Lower leg skin (tissue), 4 donors: ENCODE results near the gene MYDGF. TPM values are rescaled to one million over a fixed set of nuclear protein-coding genes. Genes with fewer than 3 reads are reported as not detected.

ENCODE experiments used
- DNase-seq, 2 donors: peaks; one replicate each; pipeline ENCODE4 v3.0.0-alpha.2; 2019; ENCODE audit warnings: low spot score in 2 of 2
- H3K4me3 ChIP-seq: fragments of 200-600 bp; sonication (generic); 2 replicates; pipeline ENCODE4 v1.5.1; 2017; ENCODE audit warnings: mild to moderate bottlenecking, low read depth; ENCODE audit not compliant: poor library complexity, severe bottlenecking
- POLR2A ChIP-seq, 2 donors: fragments of 450-650 bp; IDR thresholded peaks; one replicate each; pipeline ENCODE4 v1.6.1; 2016 to 2017; ENCODE audit warnings: antibody characterized with exemption in 2 of 2, mild to moderate bottlenecking in 1 of 2, moderate library complexity in 1 of 2
- WGBS, 2 donors: methylation state at CpG; one replicate each; pipeline ENCODE4 v1.1.5; 2018; 5-methylcytosine and 5-hydroxymethylcytosine counted together
- intact Hi-C: fragments of 100-400 bp; cut with DNase I; formaldehyde crosslinking; loops from one replicate; pipeline ENCODE4 v1.15.0; 2023; ENCODE audit warnings: low total_unique reads
- total RNA-seq, 4 donors: library from RNA; depleted of rRNA; stranded (reverse); fragments of >200 nt; gene quantifications; one replicate each; pipeline ENCODE4 v1.1.0, GENCODE V29; 2016
- TF ChIP-seq, protein P1 (sequence below), 3 donors: fragments of 450-650 bp; IDR thresholded peaks; one replicate each; pipeline ENCODE4 v1.5.1; 2016; ENCODE audit warnings: antibody characterized with exemption in 3 of 3, mild to moderate bottlenecking in 3 of 3, moderate library complexity in 2 of 3

Gene MYDGF
- total RNA-seq, 4 donors from 2014 or later, result 25.9 to 56.0 (median 29.6) TPM

- intact Hi-C loops, result no loop called here
- H3K4me3 ChIP-seq, result no peak overlapping the region
- no peak for DNase-seq
- 90 to 92% methylated on average over 4 of the region's 4 CpGs for WGBS, 2 donors
- TF ChIP-seq POLR2A (IDR thresholded peaks at IDR 0.05), result no peak
- TF ChIP-seq, protein P1, sequence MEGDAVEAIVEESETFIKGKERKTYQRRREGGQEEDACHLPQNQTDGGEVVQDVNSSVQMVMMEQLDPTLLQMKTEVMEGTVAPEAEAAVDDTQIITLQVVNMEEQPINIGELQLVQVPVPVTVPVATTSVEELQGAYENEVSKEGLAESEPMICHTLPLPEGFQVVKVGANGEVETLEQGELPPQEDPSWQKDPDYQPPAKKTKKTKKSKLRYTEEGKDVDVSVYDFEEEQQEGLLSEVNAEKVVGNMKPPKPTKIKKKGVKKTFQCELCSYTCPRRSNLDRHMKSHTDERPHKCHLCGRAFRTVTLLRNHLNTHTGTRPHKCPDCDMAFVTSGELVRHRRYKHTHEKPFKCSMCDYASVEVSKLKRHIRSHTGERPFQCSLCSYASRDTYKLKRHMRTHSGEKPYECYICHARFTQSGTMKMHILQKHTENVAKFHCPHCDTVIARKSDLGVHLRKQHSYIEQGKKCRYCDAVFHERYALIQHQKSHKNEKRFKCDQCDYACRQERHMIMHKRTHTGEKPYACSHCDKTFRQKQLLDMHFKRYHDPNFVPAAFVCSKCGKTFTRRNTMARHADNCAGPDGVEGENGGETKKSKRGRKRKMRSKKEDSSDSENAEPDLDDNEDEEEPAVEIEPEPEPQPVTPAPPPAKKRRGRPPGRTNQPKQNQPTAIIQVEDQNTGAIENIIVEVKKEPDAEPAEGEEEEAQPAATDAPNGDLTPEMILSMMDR (IDR thresholded peaks at IDR 0.05), result no peak
Measured at GRCh38 chr19:4660993-4661392, 9.1 kb downstream of the MYDGF start.

DNA sequence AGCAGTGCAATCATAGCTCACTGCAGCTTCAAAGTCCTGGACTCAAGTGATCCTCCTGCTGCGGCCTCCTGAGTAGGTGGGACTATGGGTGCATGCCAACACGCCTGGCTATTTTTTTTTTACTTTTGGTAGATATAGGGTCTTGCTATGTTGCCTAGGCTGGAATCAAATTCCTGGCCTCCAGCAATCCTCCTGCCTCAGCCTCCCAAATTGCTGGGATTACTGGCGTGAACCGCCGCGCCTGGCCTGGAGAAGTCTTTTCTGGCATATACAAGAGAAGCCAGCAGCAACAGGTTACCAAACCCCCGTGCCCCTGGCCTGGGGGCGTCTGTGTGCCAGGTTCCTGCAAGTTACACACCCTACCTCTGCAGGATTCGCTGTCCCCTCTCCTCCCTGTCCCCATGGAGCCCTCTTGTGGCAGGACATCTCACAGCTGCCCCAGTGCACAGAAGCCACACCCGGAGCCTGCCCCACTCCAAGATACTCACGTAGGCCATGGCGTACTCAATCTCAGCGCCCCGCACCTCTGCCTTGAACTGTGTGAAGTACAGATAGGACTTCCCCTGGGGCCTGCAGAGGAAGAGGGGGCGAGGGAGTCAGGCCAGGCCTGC is 9.9 kb downstream of the MYDGF start:
- intact Hi-C loops, result no loop called here
- DNase-seq, result no peak
- TF ChIP-seq, protein P1 (IDR thresholded peaks at IDR 0.05), result no peak
- TF ChIP-seq POLR2A (IDR thresholded peaks at IDR 0.05), result no peak
- WGBS, 2 donors, result 77 to 82% methylated on average over 15 of the region's 15 CpGs
- H3K4me3 ChIP-seq, result no peak overlapping the region

DNA sequence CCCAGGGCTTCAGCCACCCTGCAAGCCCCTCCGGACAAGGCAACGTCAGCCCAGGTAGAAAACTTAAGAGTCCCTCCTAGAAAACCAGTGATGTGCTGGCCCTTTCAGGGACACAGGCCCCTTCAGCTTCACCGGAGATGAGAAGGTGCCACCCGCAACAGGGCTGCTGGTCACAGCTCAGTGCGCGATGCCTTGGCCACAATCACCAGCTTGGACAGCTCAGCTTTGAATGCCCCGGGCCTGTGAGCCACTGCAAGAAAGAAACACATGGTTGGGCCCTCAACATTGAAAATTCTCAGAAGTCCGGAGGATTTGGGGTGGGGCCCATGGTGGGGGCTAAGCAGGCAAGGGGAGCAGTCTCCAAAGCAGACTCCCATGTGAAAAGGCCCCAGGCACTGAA is 12.3 kb downstream of the MYDGF start:
- no peak overlapping the region for H3K4me3 ChIP-seq
- 95 to 99% methylated on average over 6 to 8 of the region's 8 CpGs for WGBS, 2 donors
- intact Hi-C loops, result no loop called here
- no peak for DNase-seq
- TF ChIP-seq, protein P1 (IDR thresholded peaks at IDR 0.05), result no peak
- TF ChIP-seq POLR2A (IDR thresholded peaks at IDR 0.05), result no peak

GRCh38 chr19:4657262-4657661 is 12.9 kb downstream of the MYDGF start:
- H3K4me3 ChIP-seq, result no peak overlapping the region
- DNase-seq, result no peak
- intact Hi-C loops, result no loop called here
- WGBS, 2 donors, result 72 to 80% methylated on average over 14 of the region's 14 CpGs
- no peak for TF ChIP-seq POLR2A (IDR thresholded peaks at IDR 0.05)
- TF ChIP-seq, protein P1 (IDR thresholded peaks at IDR 0.05), result no peak

- TF ChIP-seq, protein P1 (IDR thresholded peaks at IDR 0.05), result no peak
- TF ChIP-seq POLR2A (IDR thresholded peaks at IDR 0.05), result no peak
- no peak overlapping the region for H3K4me3 ChIP-seq
- 77 to 79% methylated on average over 8 of the region's 8 CpGs for WGBS, 2 donors
- DNase-seq, result no peak
- intact Hi-C loops, result no loop called here
Measured at GRCh38 chr19:4656102-4656501, 14.0 kb downstream of the MYDGF start.
